Measurements from ENCODE around the gene SLC22A17. TPM values are rescaled to one million over a fixed set of nuclear protein-coding genes. Genes with fewer than 3 reads are reported as not detected.

Gene SLC22A17
- total RNA-seq, 1 experiment from 2014 or later: 42.3 TPM

DNA sequence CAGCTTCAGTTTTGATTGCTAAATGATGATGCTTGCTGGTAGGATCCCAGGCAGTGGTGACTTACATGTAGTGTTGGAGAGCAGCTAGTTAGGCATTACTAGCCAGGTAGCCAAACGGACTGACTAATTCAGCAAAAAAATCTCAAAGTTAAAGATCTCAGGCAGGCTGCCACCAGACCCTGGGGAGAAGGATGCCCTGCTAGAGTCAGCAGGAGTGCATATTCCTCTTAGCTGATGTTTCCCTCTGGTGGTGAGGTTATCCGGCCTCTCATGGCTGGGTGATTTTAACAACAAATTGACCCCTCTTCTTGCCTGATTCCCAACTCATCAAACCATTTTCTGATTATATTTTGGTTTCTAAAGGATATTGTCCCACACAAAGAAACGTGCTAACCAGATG, 9.5 kb upstream of the SLC22A17 start:
- Mint-ChIP-seq H3K27me3 (ENCODE audit: low read depth) (peaks cover 12% of the 10 kb centered on the region), H3K27ac (no peak overlapping the region), H3K9me3 (no peaks in the 10 kb centered on the region), H3K36me3 (peaks cover 11% of the 10 kb centered on the region), H3K4me1 (peaks cover 28% of the 10 kb centered on the region), H3K4me3 (no peak overlapping the region)
- CTCF ChIA-PET: interaction anchor here (0.6 to 9.1 kb wide), 11 partner anchors 10 to 473 kb away, joined by 3 to 95 read pairs (median 13); partner anchors contain the start of genes BCL2L2, CMTM5, PABPN1 and SLC22A17
- DNase-seq (ENCODE audit: low spot score) (no peak), ATAC-seq (no peak)
- TF ChIP-seq SP1 (CRISPR knock-in tag; conservative IDR thresholded peaks at IDR 0.05) (no peak), ZNF396 (CRISPR knock-in tag; IDR thresholded peaks at IDR 0.05; ENCODE audit: borderline replicate concordance) (no peak), FOXP1 (CRISPR knock-in tag; IDR thresholded peaks at IDR 0.05; ENCODE audit: borderline replicate concordance) (no peak), TEAD4 (CRISPR knock-in tag; IDR thresholded peaks at IDR 0.05) (no peak), OVOL2 (CRISPR knock-in tag; IDR thresholded peaks at IDR 0.05; ENCODE audit: borderline replicate concordance) (no peak), ELF4 (CRISPR knock-in tag; IDR thresholded peaks at IDR 0.05; ENCODE audit: low read depth) (no peak), FOXK1 (CRISPR knock-in tag; IDR thresholded peaks at IDR 0.05) (no peak), SMAD3 (CRISPR knock-in tag; IDR thresholded peaks at IDR 0.05; ENCODE audit: borderline replicate concordance) (no peak)
- TF ChIP-seq, protein P1, sequence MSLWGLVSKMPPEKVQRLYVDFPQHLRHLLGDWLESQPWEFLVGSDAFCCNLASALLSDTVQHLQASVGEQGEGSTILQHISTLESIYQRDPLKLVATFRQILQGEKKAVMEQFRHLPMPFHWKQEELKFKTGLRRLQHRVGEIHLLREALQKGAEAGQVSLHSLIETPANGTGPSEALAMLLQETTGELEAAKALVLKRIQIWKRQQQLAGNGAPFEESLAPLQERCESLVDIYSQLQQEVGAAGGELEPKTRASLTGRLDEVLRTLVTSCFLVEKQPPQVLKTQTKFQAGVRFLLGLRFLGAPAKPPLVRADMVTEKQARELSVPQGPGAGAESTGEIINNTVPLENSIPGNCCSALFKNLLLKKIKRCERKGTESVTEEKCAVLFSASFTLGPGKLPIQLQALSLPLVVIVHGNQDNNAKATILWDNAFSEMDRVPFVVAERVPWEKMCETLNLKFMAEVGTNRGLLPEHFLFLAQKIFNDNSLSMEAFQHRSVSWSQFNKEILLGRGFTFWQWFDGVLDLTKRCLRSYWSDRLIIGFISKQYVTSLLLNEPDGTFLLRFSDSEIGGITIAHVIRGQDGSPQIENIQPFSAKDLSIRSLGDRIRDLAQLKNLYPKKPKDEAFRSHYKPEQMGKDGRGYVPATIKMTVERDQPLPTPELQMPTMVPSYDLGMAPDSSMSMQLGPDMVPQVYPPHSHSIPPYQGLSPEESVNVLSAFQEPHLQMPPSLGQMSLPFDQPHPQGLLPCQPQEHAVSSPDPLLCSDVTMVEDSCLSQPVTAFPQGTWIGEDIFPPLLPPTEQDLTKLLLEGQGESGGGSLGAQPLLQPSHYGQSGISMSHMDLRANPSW (CRISPR knock-in tag; conservative IDR thresholded peaks at IDR 0.05; ENCODE audit: low read depth): no peak
- TF ChIP-seq, protein P2, sequence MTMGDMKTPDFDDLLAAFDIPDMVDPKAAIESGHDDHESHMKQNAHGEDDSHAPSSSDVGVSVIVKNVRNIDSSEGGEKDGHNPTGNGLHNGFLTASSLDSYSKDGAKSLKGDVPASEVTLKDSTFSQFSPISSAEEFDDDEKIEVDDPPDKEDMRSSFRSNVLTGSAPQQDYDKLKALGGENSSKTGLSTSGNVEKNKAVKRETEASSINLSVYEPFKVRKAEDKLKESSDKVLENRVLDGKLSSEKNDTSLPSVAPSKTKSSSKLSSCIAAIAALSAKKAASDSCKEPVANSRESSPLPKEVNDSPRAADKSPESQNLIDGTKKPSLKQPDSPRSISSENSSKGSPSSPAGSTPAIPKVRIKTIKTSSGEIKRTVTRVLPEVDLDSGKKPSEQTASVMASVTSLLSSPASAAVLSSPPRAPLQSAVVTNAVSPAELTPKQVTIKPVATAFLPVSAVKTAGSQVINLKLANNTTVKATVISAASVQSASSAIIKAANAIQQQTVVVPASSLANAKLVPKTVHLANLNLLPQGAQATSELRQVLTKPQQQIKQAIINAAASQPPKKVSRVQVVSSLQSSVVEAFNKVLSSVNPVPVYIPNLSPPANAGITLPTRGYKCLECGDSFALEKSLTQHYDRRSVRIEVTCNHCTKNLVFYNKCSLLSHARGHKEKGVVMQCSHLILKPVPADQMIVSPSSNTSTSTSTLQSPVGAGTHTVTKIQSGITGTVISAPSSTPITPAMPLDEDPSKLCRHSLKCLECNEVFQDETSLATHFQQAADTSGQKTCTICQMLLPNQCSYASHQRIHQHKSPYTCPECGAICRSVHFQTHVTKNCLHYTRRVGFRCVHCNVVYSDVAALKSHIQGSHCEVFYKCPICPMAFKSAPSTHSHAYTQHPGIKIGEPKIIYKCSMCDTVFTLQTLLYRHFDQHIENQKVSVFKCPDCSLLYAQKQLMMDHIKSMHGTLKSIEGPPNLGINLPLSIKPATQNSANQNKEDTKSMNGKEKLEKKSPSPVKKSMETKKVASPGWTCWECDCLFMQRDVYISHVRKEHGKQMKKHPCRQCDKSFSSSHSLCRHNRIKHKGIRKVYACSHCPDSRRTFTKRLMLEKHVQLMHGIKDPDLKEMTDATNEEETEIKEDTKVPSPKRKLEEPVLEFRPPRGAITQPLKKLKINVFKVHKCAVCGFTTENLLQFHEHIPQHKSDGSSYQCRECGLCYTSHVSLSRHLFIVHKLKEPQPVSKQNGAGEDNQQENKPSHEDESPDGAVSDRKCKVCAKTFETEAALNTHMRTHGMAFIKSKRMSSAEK (CRISPR knock-in tag; IDR thresholded peaks at IDR 0.05; ENCODE audit: borderline replicate concordance): no peak
- TF ChIP-seq, protein P3, sequence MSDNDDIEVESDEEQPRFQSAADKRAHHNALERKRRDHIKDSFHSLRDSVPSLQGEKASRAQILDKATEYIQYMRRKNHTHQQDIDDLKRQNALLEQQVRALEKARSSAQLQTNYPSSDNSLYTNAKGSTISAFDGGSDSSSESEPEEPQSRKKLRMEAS (CRISPR knock-in tag; IDR thresholded peaks at IDR 0.05): no peak
- POLR2A ChIA-PET: interaction anchor here (0.7 to 1.6 kb wide), 2 partner anchors 41 to 589 kb away, joined by 4 read pairs; partner anchors contain the start of gene PABPN1

DNA sequence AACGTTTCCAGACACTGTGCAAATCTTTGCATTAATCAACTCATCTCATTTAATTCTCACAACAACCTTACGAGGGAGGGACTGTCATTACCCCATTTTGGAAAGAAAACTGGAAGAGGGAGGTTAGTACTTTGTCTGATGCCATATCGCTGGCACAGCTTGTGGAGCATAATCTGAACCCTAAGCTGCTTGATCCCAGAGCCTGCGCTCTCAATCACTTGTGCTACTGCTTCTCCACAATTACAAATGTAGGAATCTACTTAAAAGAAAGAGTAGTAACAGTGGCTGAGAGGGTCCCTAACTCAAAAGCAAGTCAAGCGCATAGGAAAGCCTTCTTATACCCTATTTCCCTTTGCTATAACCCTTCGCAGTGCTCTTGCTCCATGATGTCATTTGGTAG, 9.1 kb upstream of the SLC22A17 start:
- H3K9me3 Mint-ChIP-seq: no peaks in the 10 kb centered on the region
- DNase-seq (ENCODE audit: low spot score) (no peak), ATAC-seq (no peak)
- no peak overlapping the region for H3K4me3 Mint-ChIP-seq
- H3K36me3 Mint-ChIP-seq: peaks cover 11% of the 10 kb centered on the region
- H3K27me3 Mint-ChIP-seq (ENCODE audit: low read depth): peaks cover 8% of the 10 kb centered on the region
- H3K27ac Mint-ChIP-seq: no peak overlapping the region
- ChIA-PET CTCF (interaction anchor here (0.8 to 9.1 kb wide), 11 partner anchors 10 to 241 kb away, joined by 3 to 95 read pairs (median 13); partner anchors contain the start of genes BCL2L2, CMTM5, PABPN1 and SLC22A17), POLR2A (interaction anchor here (1.6 kb wide), 1 partner anchor 41 kb away, joined by 4 read pairs; the partner anchor contains the start of gene PABPN1)
- no peak for TF ChIP-seq RORB (CRISPR knock-in tag; IDR thresholded peaks at IDR 0.05)
- TF ChIP-seq, protein P4, sequence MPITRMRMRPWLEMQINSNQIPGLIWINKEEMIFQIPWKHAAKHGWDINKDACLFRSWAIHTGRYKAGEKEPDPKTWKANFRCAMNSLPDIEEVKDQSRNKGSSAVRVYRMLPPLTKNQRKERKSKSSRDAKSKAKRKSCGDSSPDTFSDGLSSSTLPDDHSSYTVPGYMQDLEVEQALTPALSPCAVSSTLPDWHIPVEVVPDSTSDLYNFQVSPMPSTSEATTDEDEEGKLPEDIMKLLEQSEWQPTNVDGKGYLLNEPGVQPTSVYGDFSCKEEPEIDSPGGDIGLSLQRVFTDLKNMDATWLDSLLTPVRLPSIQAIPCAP (CRISPR knock-in tag; IDR thresholded peaks at IDR 0.05): no peak
- no peak for TF ChIP-seq SMAD4 (CRISPR knock-in tag; IDR thresholded peaks at IDR 0.05)
- TF ChIP-seq, protein P5, sequence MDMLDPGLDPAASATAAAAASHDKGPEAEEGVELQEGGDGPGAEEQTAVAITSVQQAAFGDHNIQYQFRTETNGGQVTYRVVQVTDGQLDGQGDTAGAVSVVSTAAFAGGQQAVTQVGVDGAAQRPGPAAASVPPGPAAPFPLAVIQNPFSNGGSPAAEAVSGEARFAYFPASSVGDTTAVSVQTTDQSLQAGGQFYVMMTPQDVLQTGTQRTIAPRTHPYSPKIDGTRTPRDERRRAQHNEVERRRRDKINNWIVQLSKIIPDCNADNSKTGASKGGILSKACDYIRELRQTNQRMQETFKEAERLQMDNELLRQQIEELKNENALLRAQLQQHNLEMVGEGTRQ (CRISPR knock-in tag; IDR thresholded peaks at IDR 0.05): no peak
- peaks cover 24% of the 10 kb centered on the region for H3K4me1 Mint-ChIP-seq
